HepG2 (cell line): ENCODE data around the gene BCAS4. TPM values are rescaled to one million over a fixed set of nuclear protein-coding genes. Genes with fewer than 3 reads are reported as not detected.

ENCODE experiments used
- ATF6 ChIP-seq: sonication (generic); formaldehyde crosslinking; conservative IDR thresholded peaks from 2 replicates; pipeline ENCODE4 v1.4.0; 2020; ENCODE audit warnings: missing genetic modification reagents
- ISL2 ChIP-seq: sonication (generic); formaldehyde crosslinking; IDR thresholded peaks from 2 replicates; pipeline ENCODE4 v1.5.0; 2020; ENCODE audit warnings: missing genetic modification reagents
- MEF2D ChIP-seq: sonication (generic); formaldehyde crosslinking; IDR thresholded peaks from 2 replicates; pipeline ENCODE4 v1.5.1; 2020; ENCODE audit warnings: mild to moderate bottlenecking, missing genetic modification reagents
- NFKBIZ ChIP-seq: IDR thresholded peaks from 2 replicates; pipeline ENCODE4 v1.6.1; 2018; ENCODE audit warnings: missing genetic modification reagents, missing compliant biosample characterization
- NFRKB ChIP-seq: fragments of 450-650 bp; IDR thresholded peaks from 2 replicates; pipeline ENCODE4 v1.6.1; 2017
- PCBP1 ChIP-seq: fragments of 200-400 bp; formaldehyde crosslinking; IDR thresholded peaks from 2 replicates; pipeline ENCODE4 v1.6.1; 2017; ENCODE audit warnings: mild to moderate bottlenecking, low read depth, low read length, borderline replicate concordance
- RBAK ChIP-seq: sonication (generic); formaldehyde crosslinking; IDR thresholded peaks from 2 replicates; pipeline ENCODE4 v1.5.1; 2020; ENCODE audit warnings: mild to moderate bottlenecking, missing genetic modification reagents
- RERE ChIP-seq: IDR thresholded peaks from 2 replicates; pipeline ENCODE4 v1.6.1; 2016; ENCODE audit warnings: low read depth, missing genetic modification reagents, missing compliant biosample characterization
- RNF219 ChIP-seq: sonication (generic); formaldehyde crosslinking; IDR thresholded peaks from 2 replicates; pipeline ENCODE4 v1.5.0; 2020; ENCODE audit warnings: mild to moderate bottlenecking, missing genetic modification reagents
- THAP8 ChIP-seq: sonication (generic); formaldehyde crosslinking; IDR thresholded peaks from 2 replicates; pipeline ENCODE4 v1.5.1; 2020; ENCODE audit warnings: missing genetic modification reagents, mild to moderate bottlenecking, borderline replicate concordance
- TOE1 ChIP-seq: sonication (generic); formaldehyde crosslinking; IDR thresholded peaks from 2 replicates; pipeline ENCODE4 v1.4.0; 2020; ENCODE audit warnings: mild to moderate bottlenecking, missing genetic modification reagents
- ZNF205 ChIP-seq: IDR thresholded peaks from 2 replicates; pipeline ENCODE4 v1.6.1; 2018; ENCODE audit warnings: missing biosample characterization, missing genetic modification reagents
- ZNF280B ChIP-seq: sonication (generic); formaldehyde crosslinking; IDR thresholded peaks from 2 replicates; pipeline ENCODE4 v1.5.0; 2020; ENCODE audit warnings: missing genetic modification reagents, mild to moderate bottlenecking, borderline replicate concordance
- ZNF337 ChIP-seq: sonication (generic); formaldehyde crosslinking; IDR thresholded peaks from 2 replicates; pipeline ENCODE4 v1.5.1; 2020; ENCODE audit warnings: missing genetic modification reagents, low read depth, mild to moderate bottlenecking, borderline replicate concordance
- ZNF432 ChIP-seq: sonication (generic); formaldehyde crosslinking; IDR thresholded peaks from 2 replicates; pipeline ENCODE4 v1.5.0; 2020; ENCODE audit warnings: missing genetic modification reagents, mild to moderate bottlenecking, borderline replicate concordance
- ZSCAN25 ChIP-seq: sonication (generic); formaldehyde crosslinking; IDR thresholded peaks from 2 replicates; pipeline ENCODE4 v1.8.0; 2022; ENCODE audit warnings: mild to moderate bottlenecking, missing genetic modification reagents
- polyA plus RNA-seq, 8 experiments: library from polyadenylated mRNA; depleted of rRNA in 3 of 8; stranded (reverse) in 7 of 8; unstranded in 1 of 8; fragments of >200 nt; fragmentation: Illumina TruSeq in 4 of 8; extraction: Trizol in 4 of 8; gene quantifications; 2 replicates each; pipeline versions ENCODE4 v1.2.1 to v1.2.3, GENCODE V29; 2011 to 2016; ENCODE audit warnings: low read depth in 4 of 8, missing spikeins in 1 of 8, mixed read lengths in 1 of 8; ENCODE audit not compliant: insufficient read depth in 1 of 8
- total RNA-seq, 5 experiments: library from RNA; depleted of rRNA; stranded (reverse); fragments of >200 nt; fragmentation: Illumina TruSeq; extraction: Trizol; gene quantifications; 2 replicates each; pipeline ENCODE4 v1.2.3, GENCODE V29; 2016; ENCODE audit warnings: low read depth in 1 of 5

BCAS4 gene
- total and polyA plus RNA-seq, 2 of the 13 experiments (the other 11 are each of a cell fraction or from before 2014, with no cell fraction given), result 7.2 to 8.0 TPM

- TF ChIP-seq RERE (peak; percentile 36; the same call in 1 of the 2 replicates), ZNF337 (CRISPR knock-in tag) (peak; percentile 74; the same call in 1 of the 2 replicates), PCBP1 (no peak), RNF219 (CRISPR knock-in tag) (0 out of 2 replicates have a peak, but pooled peaks have one; percentile 29), ZSCAN25 (no peak), TOE1 (CRISPR knock-in tag) (no peak), ATF6 (CRISPR knock-in tag) (no peak), ZNF205 (CRISPR knock-in tag) (peak; percentile 74), ISL2 (CRISPR knock-in tag) (peak; percentile 78; the same call in 1 of the 2 replicates), ZNF280B (CRISPR knock-in tag) (no peak), NFRKB (no peak), THAP8 (no peak), NFKBIZ (CRISPR knock-in tag) (no peak; the same call in 1 of the 2 replicates), RBAK (CRISPR knock-in tag) (no peak), ZNF432 (CRISPR knock-in tag) (no peak), MEF2D (peak; percentile 43; the same call in 1 of the 2 replicates)
These were observed 48.5 kb upstream of the BCAS4 start (continued) for GRCh38 chr20:50746138-50746940.
